NCI-H748 treated with DMSO at 0.1 percent for 48 hours (cell line): ENCODE data around the gene CEP83.

Source experiments
- DNase-seq: peaks from one replicate; lab custom pipeline; 2025; lab: John Stamatoyannopoulos, UW

The CEP83 gene

DNA sequence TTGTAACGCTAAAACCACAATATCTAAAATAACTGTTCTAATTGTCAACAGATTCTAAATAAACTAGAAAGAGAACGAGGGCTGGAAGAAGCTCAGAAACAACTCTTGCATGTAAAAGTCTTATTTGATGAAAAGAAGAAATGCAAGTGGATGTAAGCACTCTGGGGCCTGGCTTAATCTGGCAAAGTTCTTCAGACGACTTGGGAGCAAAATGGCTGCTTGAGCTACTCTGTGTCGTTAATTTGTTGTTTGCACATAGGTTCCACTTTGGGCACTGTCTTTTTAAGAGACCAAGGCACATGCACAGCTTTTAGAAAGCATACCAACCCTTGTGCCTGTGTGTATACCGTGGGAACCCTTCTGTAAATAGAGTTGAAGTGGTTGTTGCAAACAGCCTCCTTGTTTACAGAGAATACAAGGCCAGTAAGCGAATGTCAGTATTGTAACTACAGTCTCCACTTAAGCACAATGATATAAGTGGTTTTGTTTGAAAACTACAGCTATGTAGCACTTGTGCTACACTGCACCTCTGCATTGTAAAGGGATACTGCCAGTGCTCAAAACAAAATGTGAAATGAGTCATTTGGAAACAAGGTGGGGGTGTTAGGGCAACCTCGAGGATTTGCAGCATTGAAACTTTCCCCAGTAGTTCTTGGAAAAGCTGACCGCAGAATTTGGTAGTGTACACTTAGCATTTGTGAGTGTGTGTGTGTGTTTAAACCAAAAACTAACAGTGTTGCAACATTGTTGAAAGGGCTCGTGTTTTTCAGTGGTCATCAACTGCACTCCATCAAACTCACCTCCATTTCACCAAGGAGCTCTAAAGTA, 154.3 kb downstream of the CEP83 start:
- no peak for DNase-seq

GRCh38 chr12:94304566-94305061, 155.1 kb downstream of the CEP83 start:
- DNase-seq, result no peak

- DNase-seq, result no peak
Observed at GRCh38 chr12:94304012-94304411, 155.7 kb downstream of the CEP83 start.

DNA sequence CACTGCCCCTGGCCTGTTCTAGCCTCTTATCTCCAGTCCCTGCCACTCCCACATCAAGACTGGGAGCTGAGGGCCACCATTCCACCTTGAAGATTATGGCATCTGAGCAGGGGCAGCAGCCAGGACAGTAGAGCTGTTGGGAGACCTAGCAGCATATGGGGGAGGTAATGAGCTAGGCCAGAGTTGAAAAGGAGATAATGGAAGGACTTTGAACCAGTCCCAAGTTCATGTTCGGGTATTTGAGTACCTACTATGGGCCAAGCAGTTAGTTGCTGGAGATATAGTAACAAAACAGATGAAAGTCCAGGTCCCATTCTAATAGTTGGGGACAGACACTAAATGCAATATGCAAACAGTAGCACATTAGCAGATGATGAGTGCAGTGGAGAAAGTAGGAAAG, 159.8 kb downstream of the CEP83 start:
- DNase-seq, result no peak

DNA sequence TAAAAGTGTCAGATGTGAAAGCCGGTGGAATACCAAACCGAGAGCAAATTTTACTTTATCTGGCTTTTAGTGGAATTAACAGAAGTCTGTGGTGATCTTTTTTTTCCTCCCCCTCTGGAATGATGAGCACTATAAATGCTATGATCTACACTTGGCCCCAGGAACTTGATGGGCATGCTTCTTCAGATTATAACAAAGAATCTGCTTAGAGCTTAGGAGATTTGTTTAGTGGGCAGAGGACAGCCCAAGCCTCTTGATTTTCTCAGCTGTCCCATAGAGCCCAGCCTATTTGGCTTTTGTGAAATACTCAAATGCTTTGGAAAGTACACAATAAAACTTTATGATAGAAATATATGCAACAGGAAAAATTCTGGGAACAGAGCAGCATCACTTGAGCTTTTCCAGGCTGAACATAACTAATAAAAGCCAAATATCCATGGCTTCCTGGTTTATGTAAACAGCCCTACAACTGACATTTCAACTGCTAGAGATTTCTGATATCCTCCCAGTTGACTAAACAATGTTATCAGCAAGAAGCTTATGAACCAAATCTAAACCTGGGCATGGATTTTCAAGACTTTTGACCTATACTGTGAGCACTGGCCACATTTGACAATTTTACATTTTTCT, 161.7 kb downstream of the CEP83 start:
- no peak for DNase-seq

DNA sequence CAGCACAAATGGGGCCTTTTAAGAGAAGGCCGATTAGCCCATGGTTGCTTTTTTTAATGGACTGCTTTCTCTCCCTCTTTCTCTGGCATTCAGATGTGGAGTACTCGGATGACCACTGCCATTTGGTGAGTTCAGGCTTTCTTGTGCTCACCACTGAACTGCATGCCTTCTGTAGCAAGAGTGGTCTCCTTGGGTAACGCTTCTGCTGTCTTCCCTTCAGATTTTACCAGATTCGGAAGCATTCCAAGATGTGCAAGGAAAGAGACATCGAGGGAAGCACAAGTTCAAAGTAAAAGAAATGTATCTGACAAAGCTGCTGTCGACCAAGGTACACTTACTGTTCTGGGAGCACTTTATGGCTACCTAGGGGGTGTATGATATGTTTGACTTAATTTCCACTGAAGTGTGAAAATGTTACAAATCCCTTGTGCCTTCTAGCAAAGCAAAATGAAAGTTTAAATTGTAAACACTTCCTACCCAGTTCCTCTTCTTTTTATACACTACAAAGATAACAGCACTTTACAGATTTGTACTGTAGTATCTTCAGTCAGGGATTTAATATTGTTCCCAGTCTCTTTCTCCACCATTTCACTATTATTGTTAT, 162.5 kb downstream of the CEP83 start:
- DNase-seq, result no peak

GRCh38 chr12:94290353-94290752, 169.3 kb downstream of the CEP83 start:
- no peak for DNase-seq

GRCh38 chr12:94289461-94290312, 170.0 kb downstream of the CEP83 start:
- DNase-seq, result no peak

DNA sequence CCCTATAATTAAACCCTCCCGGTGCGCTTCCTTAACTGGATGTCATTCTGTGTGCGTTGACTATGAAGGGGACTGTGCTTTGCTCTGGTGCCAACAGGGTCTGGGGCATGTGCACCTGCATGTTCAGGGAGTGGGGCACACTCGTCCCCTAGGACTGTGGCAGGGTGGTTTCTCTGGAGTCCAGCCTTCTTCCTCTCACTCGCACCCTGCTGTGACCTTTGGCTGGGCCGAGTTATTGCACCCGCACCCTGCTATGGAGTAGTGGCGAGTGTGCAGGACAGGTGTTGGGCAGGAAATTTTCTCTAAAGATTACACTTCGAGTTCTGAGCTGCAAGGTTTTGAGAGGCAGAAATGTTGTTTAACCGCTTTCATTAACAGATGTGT, 172.4 kb downstream of the CEP83 start:
- DNase-seq, result no peak

DNA sequence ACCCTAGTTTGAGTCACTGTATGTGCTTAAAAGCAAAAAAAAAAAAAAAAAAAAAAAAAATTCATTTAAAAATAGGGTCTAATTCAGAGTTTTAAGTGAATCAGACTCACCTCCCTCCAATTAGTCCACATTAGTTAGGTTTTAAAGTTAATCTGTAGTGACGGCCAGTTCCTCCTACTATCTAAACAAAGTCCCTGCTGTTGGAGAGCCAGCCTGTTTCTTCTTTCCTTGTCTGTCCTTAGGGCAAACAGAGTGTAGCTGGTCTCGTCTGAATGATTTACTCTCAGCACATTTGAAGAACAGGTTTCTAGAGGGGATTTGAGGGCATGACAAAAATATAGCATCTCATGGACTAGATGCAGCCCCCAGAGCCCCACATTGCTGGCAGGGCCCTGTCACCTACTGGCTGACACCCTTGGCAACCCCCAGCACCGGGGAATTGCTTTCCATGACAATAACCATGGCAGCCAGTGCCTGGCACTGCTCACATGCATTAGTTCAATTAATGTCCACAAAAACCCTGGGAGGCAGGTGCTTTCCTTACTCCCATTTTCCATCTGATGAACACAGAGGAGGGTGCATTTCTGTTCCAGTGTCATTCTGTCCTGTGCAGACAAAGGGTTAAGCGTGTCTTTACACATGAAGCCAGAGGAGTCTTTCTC, 173.0 kb downstream of the CEP83 start:
- peak; percentile 25 for DNase-seq

DNA sequence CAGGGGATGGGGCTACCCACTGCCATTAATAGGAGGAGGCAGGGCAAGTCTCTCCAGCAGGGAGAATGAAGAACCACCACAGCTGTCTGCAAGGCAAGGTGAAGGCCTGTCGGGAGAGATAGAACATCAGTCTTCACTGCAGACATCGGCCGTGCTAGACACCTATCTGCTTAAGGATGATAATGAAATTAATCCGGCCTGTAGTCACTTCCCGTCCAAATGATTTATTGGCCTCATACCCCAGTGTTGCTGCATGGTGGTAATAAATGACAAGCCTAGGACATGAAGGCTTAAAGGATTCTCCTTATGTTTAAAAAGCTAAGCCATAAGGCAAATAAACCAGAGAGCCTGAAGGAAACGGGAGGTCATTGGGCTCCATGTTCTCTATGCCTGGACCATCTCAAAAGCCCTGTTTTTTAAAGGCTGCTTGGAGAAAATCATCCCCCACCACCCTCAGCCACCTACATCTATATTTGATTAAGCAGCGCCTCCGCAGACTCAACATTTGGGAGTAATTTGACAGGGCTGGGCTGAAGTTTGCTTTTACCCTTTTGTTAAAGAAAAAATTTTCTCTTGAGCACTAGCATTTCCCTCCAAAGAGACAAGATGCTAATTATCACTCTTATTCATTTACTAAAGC, 173.6 kb downstream of the CEP83 start:
- DNase-seq, result no peak

DNA sequence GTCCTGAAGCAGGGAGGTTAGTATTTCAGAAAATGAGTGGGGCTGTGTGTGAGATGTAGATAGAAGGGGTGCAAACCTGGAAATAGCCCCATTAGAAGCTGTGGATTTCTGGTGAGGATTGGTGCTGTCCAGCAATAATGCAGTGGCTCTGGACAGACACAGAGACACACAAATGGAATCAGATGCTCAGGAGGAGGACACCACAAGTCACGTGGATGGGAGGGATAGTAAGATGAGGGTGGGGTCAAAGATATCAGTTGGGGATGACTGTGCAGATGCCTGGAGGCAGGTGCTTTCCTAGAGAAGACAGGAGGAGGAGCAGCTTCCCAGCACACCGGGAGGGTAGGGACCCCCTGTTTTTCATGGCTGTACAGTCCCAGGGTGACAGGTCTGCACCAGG, 174.8 kb downstream of the CEP83 start:
- no peak for DNase-seq

GRCh38 chr12:94284046-94284445, 175.6 kb downstream of the CEP83 start:
- DNase-seq, result no peak

DNA sequence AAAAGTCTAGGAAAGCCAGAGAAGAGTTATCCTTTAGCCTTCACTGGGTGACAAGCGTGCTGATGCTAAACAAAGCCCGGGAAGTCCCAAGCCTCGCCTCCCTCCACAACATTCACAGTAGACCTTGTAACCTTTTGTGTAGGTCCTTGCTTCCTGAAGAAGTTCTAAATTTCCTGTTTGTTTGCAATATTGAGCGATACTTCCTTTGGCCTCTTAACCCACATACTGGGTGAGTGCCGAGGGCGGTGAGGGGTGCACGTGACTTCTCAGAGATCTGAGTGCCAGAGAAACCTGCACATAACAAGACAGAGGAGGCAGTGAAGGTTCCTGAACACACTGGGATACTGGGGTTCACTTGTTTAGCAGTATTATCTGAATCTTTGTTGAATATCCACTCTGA, 177.0 kb downstream of the CEP83 start:
- DNase-seq, result no peak

DNA sequence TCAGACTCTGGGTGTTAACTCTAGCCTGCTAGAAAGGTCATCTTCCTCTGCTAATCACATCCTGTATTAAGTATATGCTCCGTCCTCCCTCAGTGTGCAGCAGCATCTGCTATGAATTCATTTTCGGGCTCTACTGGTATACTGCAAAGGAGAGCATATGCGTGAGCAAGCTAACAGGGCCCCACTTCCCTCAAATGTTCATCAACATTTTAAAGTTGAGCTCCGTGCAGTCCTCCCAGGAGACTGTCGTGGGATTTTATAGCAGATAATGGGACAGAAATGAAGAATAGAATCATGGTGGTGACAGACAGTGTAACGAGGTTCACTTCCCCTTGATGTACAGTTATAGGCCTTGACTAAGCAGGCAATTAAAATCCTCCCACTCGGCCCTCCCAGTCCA, 179.6 kb downstream of the CEP83 start:
- DNase-seq, result no peak

DNA sequence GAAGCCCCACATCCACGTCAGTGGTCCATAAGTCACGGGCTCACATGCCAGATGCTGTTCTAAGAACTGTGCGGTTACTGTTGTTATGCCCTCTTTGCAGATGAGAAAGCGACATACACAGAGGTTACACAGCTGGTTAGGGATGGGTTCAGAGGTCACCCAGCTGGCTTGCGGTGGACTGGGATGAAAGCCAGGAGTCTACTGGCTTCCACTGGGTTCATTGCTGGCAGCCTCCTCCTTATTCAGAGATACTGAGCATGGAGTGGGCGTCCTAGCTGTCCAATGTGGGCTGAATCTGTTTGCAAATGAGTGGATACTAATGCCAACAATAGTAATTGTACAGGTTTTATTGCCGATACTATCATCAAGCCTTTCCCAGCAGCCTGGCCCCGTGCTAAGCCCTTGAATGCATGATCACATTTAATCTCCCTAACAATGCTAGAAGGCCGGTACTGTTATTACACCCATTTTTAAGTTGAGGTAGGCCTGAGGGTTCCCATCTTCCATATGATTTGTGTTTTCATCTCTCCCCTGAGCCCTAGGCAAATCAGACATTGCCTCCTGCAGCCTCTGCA, 182.2 kb downstream of the CEP83 start:
- DNase-seq, result no peak

DNA sequence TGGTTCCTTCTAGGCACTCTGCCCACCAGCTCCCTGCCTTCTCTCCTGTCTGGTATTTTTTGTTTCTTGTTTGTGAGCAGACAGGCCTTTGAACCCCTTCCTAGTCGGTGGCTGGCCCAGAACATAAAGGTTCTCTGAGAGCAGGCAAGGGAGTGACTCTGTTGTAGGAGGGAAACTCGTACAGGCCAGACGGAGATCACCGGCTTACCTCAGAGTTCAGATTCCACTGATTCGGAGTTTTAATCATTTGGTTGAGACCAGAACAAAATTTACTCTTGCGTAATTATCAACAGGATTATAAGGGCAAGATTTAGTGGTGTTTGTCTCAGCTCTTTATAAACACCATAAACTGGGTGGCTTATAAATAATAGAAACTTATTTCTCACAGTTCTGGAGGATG, 182.9 kb downstream of the CEP83 start:
- no peak for DNase-seq

- no peak for DNase-seq
Observed at GRCh38 chr12:94273272-94273671, 186.4 kb downstream of the CEP83 start.

GRCh38 chr12:94272280-94272679, 187.4 kb downstream of the CEP83 start:
- DNase-seq, result no peak

GRCh38 chr12:94271351-94271750, 188.3 kb downstream of the CEP83 start:
- DNase-seq, result no peak
